T-cell (primary cell): ENCODE results near the gene ASGR1. TPM values are rescaled to one million over a fixed set of nuclear protein-coding genes. Genes with fewer than 3 reads are reported as not detected.

ENCODE experiments used
- ATAC-seq, 4 experiments: fragments of 200-7000 bp in 3 of 4; fragments of 150-1000 bp in 1 of 4; cut with Tn5 transposase; replicated peaks in 1 of 4; 1 replicate in 3 of 4; 2 replicates in 1 of 4; pipeline ENCODE4 v1.10.0; 2021; ENCODE audit warnings: moderate library complexity in 3 of 4, mild to moderate bottlenecking in 2 of 4, moderate number of reproducible peaks in 1 of 4
- CTCF ChIA-PET, 2 donors: fragments of 300-600 bp; sonication (Branson Sonifier 250); formaldehyde crosslinking; loops; one replicate each; lab custom pipeline; 2022; ENCODE audit warnings: antibody characterized with exemption in 2 of 2; lab: Charles Lee
- POLR2A ChIA-PET, 2 donors: fragments of 300-600 bp; sonication (Branson Sonifier 250); formaldehyde crosslinking; loops; one replicate each; lab custom pipeline; 2022; ENCODE audit warnings: antibody characterized with exemption in 2 of 2; lab: Charles Lee
- DNase-seq, 35 experiments: peaks; one replicate each; pipeline versions ENCODE4 v3.0.0 to v3.0.0-alpha.2; 2013 to 2023
- H3K27ac ChIP-seq: one replicate; pipeline ENCODE4 v1.5.1; 2013; ENCODE audit warnings: low read length
- H3K27me3 ChIP-seq, 2 experiments: replicated peaks in 1 of 2; 1 replicate in 1 of 2; 2 replicates in 1 of 2; pipeline versions ENCODE4 v1.6.1 to v1.7.0; 2013; ENCODE audit warnings: low read length in 1 of 2, mixed read lengths in 1 of 2; ENCODE audit not compliant: control insufficient read depth in 2 of 2, insufficient read depth in 2 of 2; ENCODE audit errors: extremely low read depth in 1 of 2
- H3K36me3 ChIP-seq, 2 donors: 1 replicate in 1 of 2; 2 replicates in 1 of 2; pipeline versions ENCODE4 v1.6.1 to v1.7.0; 2013; ENCODE audit warnings: low read length in 1 of 2; ENCODE audit not compliant: control insufficient read depth in 2 of 2, insufficient read depth in 1 of 2; ENCODE audit errors: extremely low read depth in 1 of 2
- H3K4me1 ChIP-seq, 2 experiments: 1 replicate in 1 of 2; 2 replicates in 1 of 2; pipeline versions ENCODE4 v1.6.1 to v1.7.0; 2013; ENCODE audit warnings: low read length in 2 of 2, mixed read lengths in 1 of 2; ENCODE audit not compliant: insufficient read depth in 2 of 2, control insufficient read depth in 1 of 2; ENCODE audit errors: extremely low read depth in 1 of 2
- H3K4me3 ChIP-seq, 2 donors: 1 replicate in 1 of 2; 2 replicates in 1 of 2; pipeline versions ENCODE4 v1.5.1 to v1.7.0; 2013; ENCODE audit warnings: mild to moderate bottlenecking in 2 of 2, low read length in 1 of 2, moderate library complexity in 1 of 2; ENCODE audit not compliant: control insufficient read depth in 1 of 2; ENCODE audit errors: extremely low read depth in 1 of 2
- H3K9me3 ChIP-seq: 2 replicates; pipeline ENCODE4 v1.7.0; 2013
- H3K27ac Mint-ChIP-seq, 2 donors: one replicate each; pipeline ENCODE4 v1.8.0; 2020 to 2021; ENCODE audit warnings: mild to moderate bottlenecking in 2 of 2, mixed read lengths in 2 of 2
- H3K27me3 Mint-ChIP-seq, 2 donors: one replicate each; pipeline ENCODE4 v1.8.0; 2021 to 2022; ENCODE audit warnings: mixed read lengths in 2 of 2
- H3K36me3 Mint-ChIP-seq: one replicate; pipeline ENCODE4 v1.8.0; 2021; ENCODE audit warnings: mixed read lengths
- H3K4me1 Mint-ChIP-seq, 3 donors: one replicate each; pipeline ENCODE4 v1.8.0; 2020 to 2022; ENCODE audit warnings: mixed read lengths in 3 of 3, mild to moderate bottlenecking in 1 of 3
- H3K4me3 Mint-ChIP-seq, 3 donors: one replicate each; pipeline ENCODE4 v1.8.0; 2020 to 2022; ENCODE audit warnings: mild to moderate bottlenecking in 3 of 3, mixed read lengths in 3 of 3, moderate library complexity in 3 of 3
- H3K9me3 Mint-ChIP-seq, 3 donors: one replicate each; pipeline ENCODE4 v1.8.0; 2020 to 2022; ENCODE audit warnings: mixed read lengths in 3 of 3
- WGBS: methylation state at CpG from one replicate; pipeline ENCODE4 v1.1.5; 2013; ENCODE audit warnings: missing lambda C conversion rate; ENCODE audit not compliant: insufficient coverage; 5-methylcytosine and 5-hydroxymethylcytosine counted together
- total RNA-seq, 35 experiments: library from RNA in 6 of 35; stranded (reverse) in 6 of 35; fragments of 120-200 nt in 1 of 35; gene quantifications; one replicate each; pipeline versions ENCODE4 v1.2.1 to v1.2.4 and lab custom pipeline; 2013 to 2026

Gene ASGR1
- total RNA-seq, 5 donors from 2014 or later (not counting 1 experiment from before 2014, with no cell fraction given), result 0.60 to 1.8 (median 0.82) TPM

DNA sequence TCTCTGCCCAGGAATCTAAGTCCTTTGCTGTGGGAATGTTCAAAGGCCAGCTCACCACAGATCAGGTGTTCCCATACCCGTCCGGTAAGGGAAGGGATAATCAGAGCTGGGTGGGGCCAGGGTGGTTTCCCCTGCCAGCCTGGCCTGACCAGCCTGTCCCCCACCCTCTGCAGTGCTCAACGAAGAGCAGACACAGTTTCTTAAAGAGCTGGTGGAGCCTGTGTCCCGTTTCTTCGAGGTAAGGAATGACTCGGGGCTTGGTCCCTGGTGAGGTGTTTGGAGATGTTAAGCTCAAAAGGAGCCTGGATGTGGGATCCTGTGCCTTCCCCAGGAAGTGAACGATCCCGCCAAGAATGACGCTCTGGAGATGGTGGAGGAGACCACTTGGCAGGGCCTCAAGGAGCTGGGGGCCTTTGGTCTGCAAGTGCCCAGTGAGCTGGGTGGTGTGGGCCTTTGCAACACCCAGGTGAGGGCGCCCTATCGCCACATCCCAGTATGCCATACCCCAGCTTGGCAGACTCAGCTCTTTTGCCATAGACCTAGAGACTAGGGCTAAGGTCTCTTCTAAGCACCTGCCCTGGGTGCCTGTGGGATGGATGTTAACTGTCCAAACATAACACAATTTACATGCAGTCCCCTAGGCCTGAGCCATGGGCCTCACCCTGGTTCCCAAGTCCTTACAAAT lies 41.6 kb upstream of the ASGR1 start:
- H3K9me3 Mint-ChIP-seq, result no peaks in the 10 kb centered on the region
- no peaks in the 10 kb centered on the region for H3K27me3 Mint-ChIP-seq
- H3K4me1 ChIP-seq, result peaks cover 33 to 53% of the 10 kb centered on the region in 2 experiments
- 37% methylated on average over 7 of the region's 11 CpGs for WGBS
- H3K27me3 ChIP-seq, result no peaks in the 10 kb centered on the region
- H3K27ac Mint-ChIP-seq, result peak overlapping the region; percentile 90 to 92
- DNase-seq, result peak in 32 of 35 experiments; percentile 25 to 78 (median 52)
- peak overlapping the region; percentile 89 to 91 (median 90) for H3K4me3 Mint-ChIP-seq
- peaks cover 8% of the 10 kb centered on the region for H3K36me3 Mint-ChIP-seq
- peak overlapping the region; percentile 61 for H3K27ac ChIP-seq
- no peaks in the 10 kb centered on the region for H3K9me3 ChIP-seq
- H3K4me1 Mint-ChIP-seq, result peaks cover 47 to 51% (median 47%) of the 10 kb centered on the region in 3 donors
- peaks cover 7 to 44% of the 10 kb centered on the region in 2 donors for H3K36me3 ChIP-seq
- ATAC-seq, result peak; percentile 41 to 61 (median 48)
- ChIA-PET CTCF (interaction anchor here in 1 of 2 donors (0.5 to 1.7 kb wide), 10 partner anchors 12 to 378 kb away, joined by 3 to 12 read pairs (median 4); partner anchors contain the start of genes GABARAP, PHF23 and TMEM102), POLR2A (no interaction called here)
- peak overlapping the region; percentile 81 to 86 for H3K4me3 ChIP-seq

DNA sequence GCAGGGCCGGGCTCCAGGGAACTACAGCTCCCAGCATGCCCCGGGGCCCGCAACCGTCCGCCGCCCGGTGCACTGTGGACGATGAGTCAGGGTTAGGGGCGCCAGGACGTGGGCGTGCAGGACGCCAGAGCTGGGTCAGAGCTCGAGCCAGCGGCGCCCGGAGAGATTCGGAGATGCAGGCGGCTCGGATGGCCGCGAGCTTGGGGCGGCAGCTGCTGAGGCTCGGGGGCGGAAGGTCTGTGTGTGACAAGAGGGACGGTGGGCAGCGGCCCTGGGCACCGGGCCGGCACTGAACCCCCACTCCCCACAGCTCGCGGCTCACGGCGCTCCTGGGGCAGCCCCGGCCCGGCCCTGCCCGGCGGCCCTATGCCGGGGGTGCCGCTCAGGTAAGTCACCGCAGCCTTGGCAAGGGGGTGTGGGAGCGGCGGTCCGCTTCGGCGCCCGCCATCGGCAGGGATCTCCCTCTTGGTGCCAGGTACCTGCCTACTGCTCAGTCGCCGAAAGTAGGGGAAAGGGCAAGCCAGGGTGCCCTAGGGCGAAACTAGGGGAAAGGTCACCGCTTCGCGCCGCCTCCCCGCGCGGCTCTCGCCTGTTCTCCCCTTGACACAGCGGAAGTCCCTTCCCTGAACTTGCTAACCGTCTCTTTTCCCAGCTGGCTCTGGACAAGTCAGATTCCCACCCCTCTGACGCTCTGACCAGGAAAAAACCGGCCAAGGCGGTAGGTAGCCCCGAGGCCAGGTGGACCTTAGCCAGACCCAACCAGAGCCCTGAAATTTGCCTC lies 40.8 kb upstream of the ASGR1 start, which contains the start of the genes ACADVL and DLG4:
Gene ACADVL, plus strand, starts transcription at position 127 of the 781 bp plus-strand sequence. Its CDS starts 47 bp downstream, at position 174.
Gene DLG4, minus strand, starts transcription at position 25 of the 781 bp plus-strand sequence.
- under 1% methylated on average over 46 of the region's 63 CpGs for WGBS
- peak within 1 kb of the TSS; percentile 81 to 86 for H3K4me3 ChIP-seq
- H3K27me3 Mint-ChIP-seq, result no peaks in the 10 kb centered on the region
- peak within 1 kb of the TSS; percentile 98 to 99 for H3K27ac Mint-ChIP-seq
- H3K9me3 Mint-ChIP-seq, result no peaks in the 10 kb centered on the region
- ATAC-seq, result peak; percentile 66 to 76 (median 70)
- POLR2A ChIA-PET, result no interaction called here
- peaks cover 52 to 57% (median 54%) of the 10 kb centered on the region in 3 donors for H3K4me1 Mint-ChIP-seq
- H3K36me3 ChIP-seq, result peaks cover 7 to 37% of the 10 kb centered on the region in 2 donors
- H3K27ac ChIP-seq, result peak within 1 kb of the TSS; percentile 80
- no peaks in the 10 kb centered on the region for H3K27me3 ChIP-seq
- peak in 34 of 35 experiments; percentile 45 to 82 (median 62) for DNase-seq
- peaks cover 8% of the 10 kb centered on the region for H3K36me3 Mint-ChIP-seq
- peak within 1 kb of the TSS; percentile 89 to 91 (median 90) for H3K4me3 Mint-ChIP-seq
- CTCF ChIA-PET, result interaction anchor here (0.9 to 1.7 kb wide), 8 partner anchors 15 to 468 kb away, joined by 3 to 12 read pairs (median 6); partner anchors contain the start of genes PHF23 (in 2 of the 2), DVL2 (in 1 of the 2) and GABARAP (in 1 of the 2)
- no peaks in the 10 kb centered on the region for H3K9me3 ChIP-seq
- H3K4me1 ChIP-seq, result peaks cover 39 to 60% of the 10 kb centered on the region in 2 experiments

DNA sequence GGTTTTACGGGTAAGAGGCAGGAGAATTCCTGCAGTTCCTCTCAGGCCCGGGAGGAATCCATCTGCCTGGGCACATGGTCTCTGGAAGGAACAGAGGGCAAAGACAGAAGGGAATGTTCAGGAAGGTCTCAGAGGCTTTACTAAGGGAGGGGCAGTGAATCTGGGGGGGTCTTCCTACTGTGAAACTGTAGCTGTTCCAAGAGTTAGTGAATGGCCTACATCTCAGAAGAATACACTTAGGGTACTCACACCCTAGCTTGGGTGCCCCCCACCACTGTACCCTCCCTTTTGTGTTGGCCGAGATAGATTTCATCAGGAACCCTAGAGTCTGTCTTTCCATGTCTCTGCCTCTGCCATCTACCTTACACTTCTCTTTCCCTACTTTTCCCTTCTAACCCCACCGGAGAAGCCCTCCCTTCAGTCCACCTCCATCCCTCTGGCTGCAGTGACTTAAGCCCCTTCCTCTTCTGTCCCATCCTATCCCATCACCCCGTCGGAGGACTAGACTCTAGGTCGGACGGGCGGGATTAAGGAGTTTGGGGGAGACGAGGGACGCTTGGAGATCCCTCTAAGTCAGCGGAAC lies 40.1 kb upstream of the ASGR1 start:
- H3K36me3 Mint-ChIP-seq, result peaks cover 8% of the 10 kb centered on the region
- 33% methylated on average over 7 of the region's 12 CpGs for WGBS
- ATAC-seq, result no peak
- H3K4me3 ChIP-seq, result peak overlapping the region; percentile 81 to 86
- no peak for DNase-seq
- no peaks in the 10 kb centered on the region for H3K27me3 ChIP-seq
- peak overlapping the region; percentile 89 to 91 (median 90) for H3K4me3 Mint-ChIP-seq
- H3K9me3 ChIP-seq, result no peaks in the 10 kb centered on the region
- H3K27ac ChIP-seq, result peak overlapping the region; percentile 80
- peaks cover 59 to 64% (median 61%) of the 10 kb centered on the region in 3 donors for H3K4me1 Mint-ChIP-seq
- CTCF ChIA-PET, result interaction anchor here (0.6 to 1.5 kb wide), 5 partner anchors 15 to 468 kb away, joined by 3 to 11 read pairs (median 4); partner anchors contain the start of genes DVL2 (in 1 of the 2), GABARAP (in 1 of the 2) and PHF23 (in 1 of the 2)
- H3K27me3 Mint-ChIP-seq, result no peaks in the 10 kb centered on the region
- H3K36me3 ChIP-seq, result peaks cover 7 to 32% of the 10 kb centered on the region in 2 donors
- peaks cover 40 to 67% of the 10 kb centered on the region in 2 experiments for H3K4me1 ChIP-seq
- peak overlapping the region; percentile 98 to 99 for H3K27ac Mint-ChIP-seq
- no peaks in the 10 kb centered on the region for H3K9me3 Mint-ChIP-seq
- POLR2A ChIA-PET, result interaction anchor here in 1 of 2 donors (0.6 kb wide), 1 partner anchor 95 kb away, joined by 3 read pairs; no protein-coding TSS in a partner anchor

DNA sequence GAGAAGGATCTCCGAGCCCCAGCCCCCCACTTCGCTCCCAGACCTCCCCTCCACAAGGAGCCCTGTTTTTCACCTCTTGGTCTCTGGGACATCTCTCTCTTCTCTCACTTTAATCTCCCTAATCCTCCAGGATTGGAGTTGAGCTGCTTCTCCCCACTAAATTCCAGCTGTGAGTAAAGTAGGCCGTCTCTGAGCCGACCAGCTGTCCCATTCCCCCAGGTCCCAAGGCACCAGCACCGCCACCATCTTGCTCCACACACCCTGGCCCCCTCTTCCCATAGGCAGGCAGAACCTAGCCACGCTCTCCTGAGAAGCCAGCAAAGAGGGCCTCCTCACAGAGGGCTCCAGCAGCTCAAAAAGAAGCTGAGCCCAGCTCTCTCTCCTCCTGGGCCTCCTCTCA lies 39.6 kb upstream of the ASGR1 start:
- Histone ChIP-seq H3K9me3 (no peaks in the 10 kb centered on the region), H3K27me3 (no peaks in the 10 kb centered on the region), H3K4me1 (peaks cover 40 to 72% of the 10 kb centered on the region in 2 experiments), H3K4me3 (no peak overlapping the region), H3K27ac (peak overlapping the region; percentile 80), H3K36me3 (peaks cover 7 to 27% of the 10 kb centered on the region in 2 donors)
- ATAC-seq, result no peak
- CTCF ChIA-PET, result interaction anchor here (0.6 to 1.5 kb wide), 3 partner anchors 20 to 86 kb away, joined by 3 to 11 read pairs (median 3); partner anchors contain the start of genes GABARAP (in 1 of the 2) and PHF23 (in 1 of the 2)
- Mint-ChIP-seq H3K4me1 (peaks cover 65 to 70% (median 66%) of the 10 kb centered on the region in 3 donors), H3K27me3 (no peaks in the 10 kb centered on the region), H3K36me3 (peaks cover 4% of the 10 kb centered on the region), H3K27ac (peak overlapping the region; percentile 98 to 99), H3K4me3 (peak overlapping the region; percentile 89 to 91 (median 90)), H3K9me3 (no peaks in the 10 kb centered on the region)
- no peak for DNase-seq
- WGBS, result 78% methylated on average over 6 of the region's 6 CpGs
- POLR2A ChIA-PET, result interaction anchor here in 1 of 2 donors (0.6 kb wide), 1 partner anchor 96 kb away, joined by 3 read pairs; no protein-coding TSS in a partner anchor

DNA sequence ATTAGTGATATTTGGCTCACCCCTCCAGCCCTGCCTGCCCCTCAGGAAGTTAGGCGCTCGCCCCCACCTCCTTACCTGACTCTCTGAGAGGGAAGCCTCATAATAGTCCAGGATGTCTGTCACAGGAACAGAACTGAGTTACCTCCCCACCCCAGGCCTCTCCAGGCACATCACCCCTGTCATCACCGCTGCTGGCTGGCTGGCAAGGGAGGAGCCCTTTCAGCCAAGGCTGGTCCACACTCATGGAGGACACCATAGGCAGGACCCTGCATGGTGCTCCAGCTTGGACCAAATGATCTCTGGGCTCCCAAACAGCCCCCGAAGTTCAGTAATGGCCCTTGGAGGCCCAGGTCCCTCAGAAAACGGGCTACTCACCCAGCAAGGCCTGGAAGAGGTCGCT lies 39.0 kb upstream of the ASGR1 start:
- peaks cover 40 to 78% of the 10 kb centered on the region in 2 experiments for H3K4me1 ChIP-seq
- Mint-ChIP-seq H3K4me1 (peaks cover 70 to 76% (median 72%) of the 10 kb centered on the region in 3 donors), H3K27me3 (no peaks in the 10 kb centered on the region), H3K27ac (peak overlapping the region; percentile 76 to 99), H3K9me3 (no peaks in the 10 kb centered on the region), H3K4me3 (peak overlapping the region; percentile 9 to 91 (median 70)), H3K36me3 (no peaks in the 10 kb centered on the region)
- H3K9me3 ChIP-seq, result no peaks in the 10 kb centered on the region
- 74% methylated on average over 4 of the region's 6 CpGs for WGBS
- no peaks in the 10 kb centered on the region for H3K27me3 ChIP-seq
- H3K27ac ChIP-seq, result no peak overlapping the region
- peak overlapping the region; percentile 0 to 55 for H3K4me3 ChIP-seq
- DNase-seq (no peak), ATAC-seq (no peak)
- ChIA-PET CTCF (no interaction called here), POLR2A (interaction anchor here in 1 of 2 donors (0.6 kb wide), 1 partner anchor 206 kb away, joined by 3 read pairs; no protein-coding TSS in a partner anchor)
- H3K36me3 ChIP-seq, result peaks cover 2 to 21% of the 10 kb centered on the region in 2 donors
